HUDEP-2 (cell line): ENCODE data around the gene MRPL58.
"Not testable (repeated sequence)": the region's sequence is repeated elsewhere in the genome, so short reads cannot be mapped to it uniquely, and the experiment has no call there.

ENCODE experiments used
- DNase-seq, 76 experiments: peaks; one replicate each; lab custom pipeline; 2025; ENCODE audit not compliant: unreplicated experiment in 76 of 76; lab: John Stamatoyannopoulos, UW

Gene MRPL58

GRCh38 chr17:75011401-75012095 is 922 bp upstream of the MRPL58 start:
- DNase-seq: no peak

- no peak for DNase-seq
These were observed 449 bp upstream of the MRPL58 start for GRCh38 chr17:75012096-75012345.

- peak in 6 of 76 experiments; percentile 15 to 71 (median 21) for DNase-seq
These were observed 656 bp downstream of the MRPL58 start for GRCh38 chr17:75013092-75013559.

- DNase-seq: peak in 1 of 76 experiments; percentile 28
These were observed 6.7 kb downstream of the MRPL58 start for GRCh38 chr17:75019146-75019545.

GRCh38 chr17:75019710-75020109 is 7.2 kb downstream of the MRPL58 start:
- no peak for DNase-seq

- no peak for DNase-seq
These were observed 8.1 kb downstream of the MRPL58 start for GRCh38 chr17:75020331-75021110.

- DNase-seq: no peak
These were observed 12.4 kb downstream of the MRPL58 start for GRCh38 chr17:75024686-75025397.

- not testable (repeated sequence) for DNase-seq
These were observed 12.9 kb downstream of the MRPL58 start for GRCh38 chr17:75025398-75025734.

GRCh38 chr17:75026650-75027049 is 14.2 kb downstream of the MRPL58 start:
- DNase-seq: peak in 3 of 76 experiments; percentile 8 to 17 (median 12)

GRCh38 chr17:75030161-75030560 is 17.7 kb downstream of the MRPL58 start:
- DNase-seq: no peak

- DNase-seq: peak in 43 of 76 experiments; percentile 8 to 76 (median 36)
These were observed 19.7 kb downstream of the MRPL58 start for GRCh38 chr17:75031972-75032719.

- peak in 9 of 76 experiments; percentile 18 to 37 (median 27) for DNase-seq
These were observed 20.3 kb downstream of the MRPL58 start for GRCh38 chr17:75032720-75033280.

- peak in 74 of 76 experiments; percentile 19 to 99 (median 91) for DNase-seq
These were observed 21.1 kb downstream of the MRPL58 start for GRCh38 chr17:75033346-75034235.

- DNase-seq: peak in 75 of 76 experiments; percentile 44 to 99 (median 90)
These were observed 21.9 kb downstream of the MRPL58 start for GRCh38 chr17:75034236-75034908.

- DNase-seq: peak in 56 of 76 experiments; percentile 9 to 65 (median 37)
These were observed 24.3 kb downstream of the MRPL58 start for GRCh38 chr17:75036643-75037268.

GRCh38 chr17:75039238-75039637 is 26.8 kb downstream of the MRPL58 start:
- no peak for DNase-seq

GRCh38 chr17:75041656-75042280 is 29.3 kb downstream of the MRPL58 start:
- DNase-seq: no peak

GRCh38 chr17:75043789-75044188 is 31.3 kb downstream of the MRPL58 start:
- DNase-seq: not testable (repeated sequence)
